ENCODE measurements around the gene RRP36. TPM values are rescaled to one million over a fixed set of nuclear protein-coding genes. Genes with fewer than 3 reads are reported as not detected.

The RRP36 gene
- total RNA-seq, 1 experiment from 2014 or later, result 63.4 TPM

- TF ChIP-seq MAX (IDR thresholded peaks at IDR 0.05), result no peak
- TF ChIP-seq SIN3A (IDR thresholded peaks at IDR 0.05; ENCODE audit: low read depth), result no peak
- TF ChIP-seq JUND (IDR thresholded peaks at IDR 0.05), result no peak
- no peak for TF ChIP-seq REST (IDR thresholded peaks at IDR 0.05; ENCODE audit: low read depth)
- TF ChIP-seq ZBTB33 (IDR thresholded peaks at IDR 0.05; ENCODE audit: extremely low read depth, insufficient replicate concordance, low read length), result no peak
- TF ChIP-seq TCF7L2 (IDR thresholded peaks at IDR 0.05; ENCODE audit: borderline replicate concordance, extremely low read depth, insufficient read depth, insufficient read length), result no peak
- no peak for TF ChIP-seq RAD21 (IDR thresholded peaks at IDR 0.05; ENCODE audit: low read depth)
- TF ChIP-seq ZNF274 (IDR thresholded peaks at IDR 0.05; ENCODE audit: low read depth, low read length), result no peak
- TF ChIP-seq SRF (IDR thresholded peaks at IDR 0.05; ENCODE audit: low read depth), result no peak
- TF ChIP-seq CEBPB (IDR thresholded peaks at IDR 0.05; ENCODE audit: low read depth), result no peak
- no peak for TF ChIP-seq EZH2phosphoT487 (IDR thresholded peaks at IDR 0.05; ENCODE audit: borderline replicate concordance)
- TF ChIP-seq FOSL1 (IDR thresholded peaks at IDR 0.05; ENCODE audit: low read depth), result no peak
- no peak for TF ChIP-seq ZFX (IDR thresholded peaks at IDR 0.05)
- TF ChIP-seq YY1 (IDR thresholded peaks at IDR 0.05; ENCODE audit: extremely low read depth, insufficient replicate concordance, low read depth, low read length), result no peak
- intact Hi-C loops (cut with micrococcal nuclease), result no loop called here
- DNase-seq (ENCODE audit: low read depth, low spot score) (no peak), ATAC-seq (no peak)
- H4K20me1 ChIP-seq (ENCODE audit: insufficient read depth), result no peaks in the 10 kb centered on the region
- BruUV-seq (replicated peaks), result no TSS peak
- POLR2A ChIA-PET, result interaction anchor here (1.2 kb wide), 1 partner anchor 16 kb away, joined by 4 read pairs; the partner anchor contains the start of gene RRP36
- H3K36me3 ChIP-seq (ENCODE audit: control insufficient read depth in 1 of 2, insufficient read depth in 2 of 2, low read length in 2 of 2), result peaks cover 9 to 14% of the 10 kb centered on the region in 2 experiments
- CTCF ChIA-PET, result no interaction called here
- no peaks in the 10 kb centered on the region for H3K4me1 ChIP-seq (ENCODE audit: control insufficient read depth in 1 of 2, insufficient read depth in 2 of 2, low read length in 2 of 2)
- H3K9ac ChIP-seq (ENCODE audit: low read length), result no peak overlapping the region
- H3K4me3 ChIP-seq (replicated peaks in 1 of 2; ENCODE audit: low read depth in 1 of 2, low read length in 2 of 2), result no peak overlapping the region
- H3K4me2 ChIP-seq (ENCODE audit: low read length), result no peak overlapping the region
- no peaks in the 10 kb centered on the region for H3K79me2 ChIP-seq (ENCODE audit: insufficient read depth, low read length)
- no peaks in the 10 kb centered on the region for H3K27me3 ChIP-seq (ENCODE audit: insufficient read depth, low read length)
- H3K9me3 ChIP-seq (ENCODE audit: control insufficient read depth in 1 of 2, insufficient read depth in 1 of 2, low read depth in 1 of 2, low read length in 2 of 2), result no peaks in the 10 kb centered on the region
- H3K9me2 ChIP-seq (ENCODE audit: insufficient read depth), result no peaks in the 10 kb centered on the region
- no peak overlapping the region for H3K27ac ChIP-seq (ENCODE audit: low read depth, low read length)
- no peak overlapping the region for H2AFZ ChIP-seq (ENCODE audit: low read depth, low read length, poor library complexity, severe bottlenecking)
- RAD21 ChIA-PET (ENCODE audit: low non-redundant PET in 1 of 2, low total read pairs in 2 of 2, uncharacterized antibody in 2 of 2, unreplicated experiment in 2 of 2), result no interaction called here
Measured at GRCh38 chr6:43036712-43037111, 15.3 kb downstream of the RRP36 start.
